BJ (cell line): ENCODE data around the gene TMEM200C. TPM values are rescaled to one million over a fixed set of nuclear protein-coding genes. Genes with fewer than 3 reads are reported as not detected.

Experiments
- CTCF ChIA-PET: fragments of 350-600 bp; formaldehyde crosslinking; extraction: SDS; loops from one replicate; lab custom pipeline; 2021; ENCODE audit warnings: antibody characterized with exemption, inconsistent platforms; lab: Yijun Ruan, JAX
- POLR2A ChIA-PET: fragments of 300-600 bp; sonication (Branson Sonifier 250); formaldehyde crosslinking; extraction: SDS; loops from one replicate; lab custom pipeline; 2021; ENCODE audit warnings: antibody characterized with exemption; lab: Charles Lee
- DNase-seq: peaks from one replicate; pipeline ENCODE4 v3.0.0-alpha.2; 2011; ENCODE audit warnings: low read depth
- H3K27me3 ChIP-seq: 2 replicates; pipeline ENCODE4 v1.6.0; 2011; ENCODE audit warnings: low read length; ENCODE audit not compliant: control insufficient read depth, insufficient read depth
- H3K36me3 ChIP-seq: 2 replicates; pipeline ENCODE4 v1.5.1; 2011; ENCODE audit warnings: low read length; ENCODE audit not compliant: control insufficient read depth, insufficient read depth
- H3K4me3 ChIP-seq: 2 replicates; pipeline ENCODE4 v1.5.1; 2011; ENCODE audit warnings: low read depth, mild to moderate bottlenecking, control low read depth, low read length
- polyA minus RNA-seq: library from RNA; depleted of rRNA, polyadenylated mRNA; stranded (reverse); fragments of >200 nt; gene quantifications from 2 replicates; pipeline ENCODE4 v1.2.3, GENCODE V29; 2011; rRNA and poly(A)+ RNA removed
- polyA plus RNA-seq: library from polyadenylated mRNA; depleted of rRNA; stranded (reverse); fragments of >200 nt; gene quantifications from 2 replicates; pipeline ENCODE4 v1.2.3, GENCODE V29; 2011; rRNA removed
- TF ChIP-seq, protein P1 (sequence below): IDR thresholded peaks from 2 replicates; pipeline ENCODE4 v1.5.1; 2011; ENCODE audit warnings: low read depth, mild to moderate bottlenecking, control low read depth, inconsistent platforms, low read length, moderate library complexity; ENCODE audit not compliant: insufficient read depth

TMEM200C gene
- polyA plus RNA-seq, result not detected in 2 replicates
- not detected in 2 replicates for polyA minus RNA-seq

DNA sequence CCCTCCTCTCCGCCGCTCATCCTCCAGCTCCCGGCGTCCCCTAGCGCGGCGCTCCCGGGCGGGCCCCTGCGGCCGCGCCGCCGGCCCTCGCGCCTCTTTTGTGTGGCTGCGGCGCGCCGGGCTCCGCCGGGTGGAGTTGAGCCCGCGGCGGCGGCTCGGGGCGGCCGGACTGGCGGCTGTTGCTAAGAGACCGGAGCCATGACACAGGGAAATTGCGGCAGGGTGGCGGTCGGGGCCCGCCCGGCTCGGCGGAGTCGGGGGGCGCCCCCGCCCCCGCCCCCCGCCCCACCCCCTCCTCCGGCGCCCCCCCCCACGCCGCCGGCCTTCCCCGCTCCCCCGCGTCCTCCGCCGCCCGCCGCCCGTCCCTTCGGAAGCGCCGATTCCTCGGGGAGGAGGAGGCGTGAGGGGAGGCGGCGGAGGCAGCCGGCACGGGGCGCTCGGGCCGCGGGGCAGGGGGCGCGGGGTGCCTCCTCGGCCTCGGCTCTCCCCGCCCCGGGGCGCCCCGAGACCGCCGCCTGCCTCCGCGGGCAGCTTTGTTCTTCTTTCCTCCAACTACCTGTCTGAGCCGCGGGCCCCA lies at the start of gene TMEM200C:
TMEM200C (minus strand) TSS at position 224 of the 577 bp plus-strand sequence. CDS start 3,459 bp downstream, outside the sequence.
- DNase-seq, result no peak
- CTCF ChIA-PET, result no interaction called here
- Histone ChIP-seq H3K36me3 (no peaks in the 10 kb centered on the region), H3K4me3 (no peak within 1 kb of the TSS; the same call in 1 of the 2 replicates), H3K27me3 (peaks cover 25% of the 10 kb centered on the region)
- TF ChIP-seq, protein P1, sequence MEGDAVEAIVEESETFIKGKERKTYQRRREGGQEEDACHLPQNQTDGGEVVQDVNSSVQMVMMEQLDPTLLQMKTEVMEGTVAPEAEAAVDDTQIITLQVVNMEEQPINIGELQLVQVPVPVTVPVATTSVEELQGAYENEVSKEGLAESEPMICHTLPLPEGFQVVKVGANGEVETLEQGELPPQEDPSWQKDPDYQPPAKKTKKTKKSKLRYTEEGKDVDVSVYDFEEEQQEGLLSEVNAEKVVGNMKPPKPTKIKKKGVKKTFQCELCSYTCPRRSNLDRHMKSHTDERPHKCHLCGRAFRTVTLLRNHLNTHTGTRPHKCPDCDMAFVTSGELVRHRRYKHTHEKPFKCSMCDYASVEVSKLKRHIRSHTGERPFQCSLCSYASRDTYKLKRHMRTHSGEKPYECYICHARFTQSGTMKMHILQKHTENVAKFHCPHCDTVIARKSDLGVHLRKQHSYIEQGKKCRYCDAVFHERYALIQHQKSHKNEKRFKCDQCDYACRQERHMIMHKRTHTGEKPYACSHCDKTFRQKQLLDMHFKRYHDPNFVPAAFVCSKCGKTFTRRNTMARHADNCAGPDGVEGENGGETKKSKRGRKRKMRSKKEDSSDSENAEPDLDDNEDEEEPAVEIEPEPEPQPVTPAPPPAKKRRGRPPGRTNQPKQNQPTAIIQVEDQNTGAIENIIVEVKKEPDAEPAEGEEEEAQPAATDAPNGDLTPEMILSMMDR, result no peak
- POLR2A ChIA-PET, result no interaction called here

DNA sequence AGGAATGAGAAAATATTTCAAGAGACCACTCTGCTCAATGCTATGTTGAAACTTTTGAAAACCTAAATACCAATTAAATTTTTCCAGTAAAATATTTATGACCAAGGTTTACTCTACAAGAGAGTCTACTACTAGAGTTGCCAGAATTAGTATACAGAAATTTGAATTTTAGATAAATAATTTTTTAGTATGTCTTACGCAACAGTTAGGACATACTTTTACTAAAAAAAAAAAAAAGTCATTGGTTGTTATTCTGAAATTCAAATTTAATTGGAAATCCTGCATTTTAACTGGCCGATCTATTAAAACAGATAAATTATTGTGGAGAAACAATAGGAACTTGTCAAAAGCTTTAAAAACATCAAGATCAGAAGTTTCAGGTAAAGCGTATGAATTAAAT lies 49.1 kb upstream of the TMEM200C start:
- DNase-seq, result no peak
- Histone ChIP-seq H3K27me3 (no peaks in the 10 kb centered on the region), H3K4me3 (no peak overlapping the region), H3K36me3 (no peaks in the 10 kb centered on the region)
- ChIA-PET POLR2A (no interaction called here), CTCF (no interaction called here)
- TF ChIP-seq, protein P1, result no peak

DNA sequence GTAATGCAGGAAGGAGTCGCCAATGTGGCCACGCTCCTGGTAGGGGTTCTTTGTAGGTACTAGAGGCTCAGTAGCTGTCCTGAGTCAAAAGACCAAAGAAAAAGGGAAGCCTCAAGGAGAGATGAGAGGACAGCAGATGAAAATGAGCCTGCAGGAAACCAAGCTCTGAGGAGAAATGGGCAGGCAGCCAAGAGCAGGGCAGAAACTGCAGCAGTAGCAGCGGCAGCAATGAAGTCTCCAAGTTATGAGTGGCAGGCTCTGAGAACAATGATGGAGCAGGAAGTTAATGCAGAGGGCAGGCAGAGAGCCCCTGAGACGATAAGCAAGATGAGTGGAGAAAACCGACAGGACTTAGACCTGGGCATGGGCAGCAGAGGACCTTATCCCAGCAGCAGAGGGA lies 48.2 kb upstream of the TMEM200C start:
- DNase-seq, result no peak
- ChIA-PET POLR2A (no interaction called here), CTCF (no interaction called here)
- TF ChIP-seq, protein P1, result no peak
- Histone ChIP-seq H3K27me3 (no peaks in the 10 kb centered on the region), H3K36me3 (no peaks in the 10 kb centered on the region), H3K4me3 (no peak overlapping the region)

DNA sequence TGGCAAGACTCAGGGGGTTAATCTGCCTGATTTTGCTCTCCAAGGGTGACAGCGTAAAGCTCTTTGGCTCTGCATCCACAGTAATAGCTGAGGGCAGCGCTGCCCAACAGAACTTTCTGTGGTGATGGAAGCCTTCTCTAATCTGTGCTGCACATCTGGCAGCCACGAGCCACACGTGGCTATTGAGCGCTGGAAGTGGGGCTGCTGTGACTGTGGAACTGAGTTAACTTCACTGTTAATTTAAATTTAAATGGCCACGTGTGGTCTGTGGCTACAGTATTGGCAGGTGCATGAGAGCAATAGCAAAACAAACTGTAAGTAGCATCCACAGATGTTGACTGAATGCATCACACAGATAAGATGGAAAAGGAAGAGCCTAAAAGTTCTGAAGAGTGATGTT lies 47.3 kb upstream of the TMEM200C start:
- ChIA-PET POLR2A (no interaction called here), CTCF (no interaction called here)
- Histone ChIP-seq H3K4me3 (no peak overlapping the region), H3K27me3 (no peaks in the 10 kb centered on the region), H3K36me3 (no peaks in the 10 kb centered on the region)
- no peak for DNase-seq
- TF ChIP-seq, protein P1, result no peak

DNA sequence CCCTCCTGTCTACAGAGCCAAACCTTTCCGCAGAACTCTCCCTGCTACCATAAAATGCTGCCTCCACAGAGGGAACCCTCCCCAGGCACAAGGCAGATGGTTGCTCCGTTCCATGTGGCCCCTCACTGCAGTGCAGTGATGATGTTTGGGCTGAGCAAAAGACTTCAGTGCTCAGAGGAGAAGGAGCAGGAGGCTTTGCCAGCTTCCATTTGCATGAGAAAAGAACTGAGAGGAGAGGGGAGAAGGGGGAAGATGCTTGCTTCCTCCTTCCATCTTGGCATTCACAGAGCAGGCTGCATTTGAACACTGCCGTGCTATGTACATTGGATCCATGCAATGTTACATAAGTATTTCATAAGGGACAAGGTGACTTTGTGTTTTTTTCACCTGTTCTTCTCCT lies 46.6 kb upstream of the TMEM200C start:
- CTCF ChIA-PET, result no interaction called here
- Histone ChIP-seq H3K36me3 (no peaks in the 10 kb centered on the region), H3K27me3 (no peaks in the 10 kb centered on the region), H3K4me3 (no peak overlapping the region)
- TF ChIP-seq, protein P1, result no peak
- POLR2A ChIA-PET, result no interaction called here
- no peak for DNase-seq
